IPS-18a (cell line): ENCODE measurements around the gene ERLEC1.
"Not testable (repeated sequence)": the region's sequence is repeated elsewhere in the genome, so short reads cannot be mapped to it uniquely, and the experiment has no call there.

Source experiments
- H3K27ac ChIP-seq: one replicate; pipeline ENCODE4 v1.5.1; 2013; ENCODE audit warnings: low read length
- H3K27me3 ChIP-seq: one replicate; pipeline ENCODE4 v1.6.1; 2013; ENCODE audit warnings: mild to moderate bottlenecking, low read length; ENCODE audit not compliant: control insufficient read depth, insufficient read depth
- H3K36me3 ChIP-seq: one replicate; pipeline ENCODE4 v1.6.1; 2013; ENCODE audit warnings: low read depth, low read length; ENCODE audit not compliant: control insufficient read depth
- H3K4me1 ChIP-seq: one replicate; pipeline ENCODE4 v1.6.1; 2013; ENCODE audit warnings: low read depth, low read length; ENCODE audit not compliant: control insufficient read depth
- H3K4me3 ChIP-seq: one replicate; pipeline ENCODE4 v1.5.1; 2013; ENCODE audit warnings: low read length
- H3K9ac ChIP-seq: one replicate; pipeline ENCODE4 v1.6.1; 2013; ENCODE audit warnings: mild to moderate bottlenecking, low read length, moderate library complexity
- H3K9me3 ChIP-seq: one replicate; pipeline ENCODE4 v1.6.1; 2013; ENCODE audit warnings: low read depth, low read length; ENCODE audit not compliant: control insufficient read depth

The ERLEC1 gene

GRCh38 chr2:53842891-53843290, 56.0 kb downstream of the ERLEC1 start:
- Histone ChIP-seq H3K9ac (no peak overlapping the region), H3K4me3 (no peak overlapping the region), H3K9me3 (no peaks in the 10 kb centered on the region), H3K4me1 (no peaks in the 10 kb centered on the region), H3K27me3 (no peaks in the 10 kb centered on the region), H3K36me3 (no peaks in the 10 kb centered on the region), H3K27ac (no peak overlapping the region)

- Histone ChIP-seq H3K4me1 (no peaks in the 10 kb centered on the region), H3K9ac (no peak overlapping the region), H3K27ac (no peak overlapping the region), H3K4me3 (no peak overlapping the region), H3K27me3 (no peaks in the 10 kb centered on the region), H3K9me3 (no peaks in the 10 kb centered on the region), H3K36me3 (no peaks in the 10 kb centered on the region)
Measured at GRCh38 chr2:53843595-53843994, 56.8 kb downstream of the ERLEC1 start.

GRCh38 chr2:53848062-53848461, 61.2 kb downstream of the ERLEC1 start:
- no peak overlapping the region for H3K27ac ChIP-seq
- H3K27me3 ChIP-seq: no peaks in the 10 kb centered on the region
- H3K9ac ChIP-seq: no peak overlapping the region
- H3K9me3 ChIP-seq: no peaks in the 10 kb centered on the region
- H3K4me1 ChIP-seq: no peaks in the 10 kb centered on the region
- no peaks in the 10 kb centered on the region for H3K36me3 ChIP-seq
- H3K4me3 ChIP-seq: no peak overlapping the region

GRCh38 chr2:53851052-53851757, 64.4 kb downstream of the ERLEC1 start:
- H3K9ac ChIP-seq, H3K4me1 ChIP-seq, H3K4me3 ChIP-seq, H3K27ac ChIP-seq, H3K9me3 ChIP-seq, H3K27me3 ChIP-seq: not testable (repeated sequence)
- H3K36me3 ChIP-seq: peaks cover 15% of the 10 kb centered on the region

- Histone ChIP-seq H3K9me3 (no peaks in the 10 kb centered on the region), H3K4me3 (no peak overlapping the region), H3K36me3 (peaks cover 15% of the 10 kb centered on the region), H3K27me3 (no peaks in the 10 kb centered on the region), H3K4me1 (no peaks in the 10 kb centered on the region), H3K9ac (no peak overlapping the region), H3K27ac (no peak overlapping the region)
Measured at GRCh38 chr2:53852532-53852931, 65.7 kb downstream of the ERLEC1 start.

GRCh38 chr2:53854678-53855077, 67.8 kb downstream of the ERLEC1 start:
- no peak overlapping the region for H3K9ac ChIP-seq
- H3K9me3 ChIP-seq: no peaks in the 10 kb centered on the region
- H3K27me3 ChIP-seq: no peaks in the 10 kb centered on the region
- no peak overlapping the region for H3K27ac ChIP-seq
- no peak overlapping the region for H3K4me3 ChIP-seq
- H3K4me1 ChIP-seq: no peaks in the 10 kb centered on the region
- H3K36me3 ChIP-seq: peaks cover 15% of the 10 kb centered on the region

- H3K36me3 ChIP-seq: peaks cover 15% of the 10 kb centered on the region
- no peaks in the 10 kb centered on the region for H3K27me3 ChIP-seq
- no peak overlapping the region for H3K27ac ChIP-seq
- H3K4me1 ChIP-seq: peaks cover 3% of the 10 kb centered on the region
- H3K9me3 ChIP-seq: no peaks in the 10 kb centered on the region
- H3K9ac ChIP-seq: no peak overlapping the region
- H3K4me3 ChIP-seq: no peak overlapping the region
Measured at GRCh38 chr2:53856272-53856671, 69.4 kb downstream of the ERLEC1 start.

GRCh38 chr2:53859206-53860181, 72.7 kb downstream of the ERLEC1 start, which contains the start of gene GPR75:
Gene GPR75 (minus strand): TSS chr2:53859967. CDS start chr2:53854756, 5,211 bp downstream.
- Histone ChIP-seq H3K27ac (no peak within 1 kb of the TSS), H3K27me3 (no peaks in the 10 kb centered on the region), H3K4me3 (peak within 1 kb of the TSS; percentile 57), H3K9ac (peak within 1 kb of the TSS; percentile 25), H3K4me1 (peaks cover 3% of the 10 kb centered on the region), H3K36me3 (peaks cover 6% of the 10 kb centered on the region), H3K9me3 (no peaks in the 10 kb centered on the region)

GRCh38 chr2:53861824-53862223, 75.0 kb downstream of the ERLEC1 start:
- H3K4me1 ChIP-seq: peaks cover 3% of the 10 kb centered on the region
- H3K27me3 ChIP-seq: no peaks in the 10 kb centered on the region
- no peaks in the 10 kb centered on the region for H3K9me3 ChIP-seq
- H3K36me3 ChIP-seq: peaks cover 27% of the 10 kb centered on the region
- no peak overlapping the region for H3K9ac ChIP-seq
- no peak overlapping the region for H3K4me3 ChIP-seq
- no peak overlapping the region for H3K27ac ChIP-seq

GRCh38 chr2:53863538-53864227, 76.8 kb downstream of the ERLEC1 start:
- Histone ChIP-seq H3K9me3 (no peaks in the 10 kb centered on the region), H3K36me3 (peaks cover 33% of the 10 kb centered on the region), H3K27ac (no peak overlapping the region), H3K4me3 (no peak overlapping the region), H3K9ac (no peak overlapping the region), H3K27me3 (no peaks in the 10 kb centered on the region), H3K4me1 (peaks cover 3% of the 10 kb centered on the region)

- Histone ChIP-seq H3K27ac (no peak overlapping the region), H3K9ac (no peak overlapping the region), H3K4me1 (peaks cover 3% of the 10 kb centered on the region), H3K27me3 (no peaks in the 10 kb centered on the region), H3K4me3 (no peak overlapping the region), H3K36me3 (peaks cover 37% of the 10 kb centered on the region), H3K9me3 (no peaks in the 10 kb centered on the region)
Measured at GRCh38 chr2:53865264-53865663, 78.4 kb downstream of the ERLEC1 start.
